WTC11 (cell line): ENCODE results near the gene ERVMER34-1. TPM values are rescaled to one million over a fixed set of nuclear protein-coding genes. Genes with fewer than 3 reads are reported as not detected.

Experiments used
- ATF1 ChIP-seq: sonication (generic); formaldehyde crosslinking; IDR thresholded peaks from 2 replicates; pipeline ENCODE4 v1.8.1; 2023; ENCODE audit warnings: mild to moderate bottlenecking, moderate library complexity, missing genetic modification reagents
- CREM ChIP-seq: sonication (generic); formaldehyde crosslinking; IDR thresholded peaks from 2 replicates; pipeline ENCODE4 v1.8.1; 2022; ENCODE audit warnings: mild to moderate bottlenecking, missing genetic modification reagents, moderate library complexity
- FOXK1 ChIP-seq: sonication (generic); formaldehyde crosslinking; IDR thresholded peaks from 2 replicates; pipeline ENCODE4 v1.8.0; 2022; ENCODE audit warnings: mild to moderate bottlenecking, moderate library complexity, missing genetic modification reagents
- GTF2I ChIP-seq: fragments of 250-450 bp; sonication (Bioruptor Pico); conservative IDR thresholded peaks from 2 replicates; pipeline ENCODE4 v1.4.0; 2021; ENCODE audit warnings: mild to moderate bottlenecking
- JUN ChIP-seq: sonication (generic); formaldehyde crosslinking; IDR thresholded peaks from 2 replicates; pipeline ENCODE4 v1.8.0; 2023; ENCODE audit warnings: mild to moderate bottlenecking, missing genetic modification reagents
- NFE2L1 ChIP-seq: sonication (generic); formaldehyde crosslinking; IDR thresholded peaks from 2 replicates; pipeline ENCODE4 v1.8.1; 2023; ENCODE audit warnings: missing genetic modification reagents
- RELA ChIP-seq: sonication (generic); formaldehyde crosslinking; IDR thresholded peaks from 2 replicates; pipeline ENCODE4 v1.8.1; 2022; ENCODE audit warnings: missing genetic modification reagents, mild to moderate bottlenecking, borderline replicate concordance
- SOX15 ChIP-seq: fragments of 250-450 bp; sonication (Bioruptor Pico); IDR thresholded peaks from 2 replicates; pipeline ENCODE4 v1.9.0; 2021; ENCODE audit warnings: mild to moderate bottlenecking
- TCF7 ChIP-seq: sonication (generic); formaldehyde crosslinking; IDR thresholded peaks from 2 replicates; pipeline ENCODE4 v1.8.0; 2022; ENCODE audit warnings: mild to moderate bottlenecking, low read depth, missing genetic modification reagents, moderate library complexity
- TEAD4 ChIP-seq: sonication (generic); formaldehyde crosslinking; IDR thresholded peaks from 2 replicates; pipeline ENCODE4 v1.8.0; 2022; ENCODE audit warnings: mild to moderate bottlenecking, missing genetic modification reagents
- TP53 ChIP-seq: sonication (generic); formaldehyde crosslinking; IDR thresholded peaks from 2 replicates; pipeline ENCODE4 v1.8.1; 2023; ENCODE audit warnings: mild to moderate bottlenecking, missing genetic modification reagents
- ZBTB21 ChIP-seq: sonication (generic); formaldehyde crosslinking; IDR thresholded peaks from 2 replicates; pipeline ENCODE4 v1.8.1; 2023; ENCODE audit warnings: mild to moderate bottlenecking, missing genetic modification reagents, borderline replicate concordance
- ZNF138 ChIP-seq: sonication (generic); formaldehyde crosslinking; conservative IDR thresholded peaks from 2 replicates; pipeline ENCODE4 v1.8.1; 2022; ENCODE audit warnings: mild to moderate bottlenecking, moderate library complexity, missing genetic modification reagents
- ZNF232 ChIP-seq: sonication (generic); formaldehyde crosslinking; IDR thresholded peaks from 2 replicates; pipeline ENCODE4 v1.8.0; 2022; ENCODE audit warnings: mild to moderate bottlenecking, missing genetic modification reagents
- ZNF317 ChIP-seq: sonication (generic); formaldehyde crosslinking; IDR thresholded peaks from 2 replicates; pipeline ENCODE4 v1.8.1; 2023; ENCODE audit warnings: low read depth, mild to moderate bottlenecking, moderate library complexity, missing genetic modification reagents, borderline replicate concordance
- ZNF423 ChIP-seq: fragments of 250-450 bp; sonication (Bioruptor Pico); IDR thresholded peaks from 2 replicates; pipeline ENCODE4 v2.1.2; 2022; ENCODE audit warnings: mild to moderate bottlenecking, moderate library complexity
- ZNF671 ChIP-seq: fragments of 250-450 bp; sonication (Bioruptor Pico); IDR thresholded peaks from 2 replicates; pipeline ENCODE4 v1.8.0; 2021; ENCODE audit warnings: mild to moderate bottlenecking
- total RNA-seq: library from RNA; stranded (reverse); gene quantifications from 3 replicates; pipeline ENCODE4 v1.2.3, GENCODE V29; 2021
- TF ChIP-seq, protein P1 (sequence below): sonication (generic); formaldehyde crosslinking; IDR thresholded peaks from 2 replicates; pipeline ENCODE4 v1.8.0; 2023; ENCODE audit warnings: mild to moderate bottlenecking, missing genetic modification reagents
- TF ChIP-seq, protein P2 (sequence below): fragments of 250-450 bp; sonication (Bioruptor Pico); IDR thresholded peaks from 2 replicates; pipeline ENCODE4 v1.9.0; 2021; ENCODE audit warnings: mild to moderate bottlenecking
- TF ChIP-seq, protein P3 (sequence below): sonication (generic); formaldehyde crosslinking; IDR thresholded peaks from 2 replicates; pipeline ENCODE4 v1.8.0; 2023; ENCODE audit warnings: missing genetic modification reagents
- TF ChIP-seq, protein P4 (sequence below): sonication (generic); formaldehyde crosslinking; IDR thresholded peaks from 2 replicates; pipeline ENCODE4 v1.8.1; 2023; ENCODE audit warnings: mild to moderate bottlenecking, missing genetic modification reagents, moderate library complexity
- TF ChIP-seq, protein P5 (sequence below): fragments of 250-450 bp; sonication (Bioruptor Pico); IDR thresholded peaks from 2 replicates; pipeline ENCODE4 v1.9.0; 2021; ENCODE audit warnings: mild to moderate bottlenecking, borderline replicate concordance
- TF ChIP-seq, protein P6 (sequence below): sonication (generic); formaldehyde crosslinking; IDR thresholded peaks from 2 replicates; pipeline ENCODE4 v1.8.0; 2022; ENCODE audit warnings: mild to moderate bottlenecking, missing genetic modification reagents

ERVMER34-1 gene
- total RNA-seq, 1 experiment from 2014 or later, result 14.6 TPM

DNA sequence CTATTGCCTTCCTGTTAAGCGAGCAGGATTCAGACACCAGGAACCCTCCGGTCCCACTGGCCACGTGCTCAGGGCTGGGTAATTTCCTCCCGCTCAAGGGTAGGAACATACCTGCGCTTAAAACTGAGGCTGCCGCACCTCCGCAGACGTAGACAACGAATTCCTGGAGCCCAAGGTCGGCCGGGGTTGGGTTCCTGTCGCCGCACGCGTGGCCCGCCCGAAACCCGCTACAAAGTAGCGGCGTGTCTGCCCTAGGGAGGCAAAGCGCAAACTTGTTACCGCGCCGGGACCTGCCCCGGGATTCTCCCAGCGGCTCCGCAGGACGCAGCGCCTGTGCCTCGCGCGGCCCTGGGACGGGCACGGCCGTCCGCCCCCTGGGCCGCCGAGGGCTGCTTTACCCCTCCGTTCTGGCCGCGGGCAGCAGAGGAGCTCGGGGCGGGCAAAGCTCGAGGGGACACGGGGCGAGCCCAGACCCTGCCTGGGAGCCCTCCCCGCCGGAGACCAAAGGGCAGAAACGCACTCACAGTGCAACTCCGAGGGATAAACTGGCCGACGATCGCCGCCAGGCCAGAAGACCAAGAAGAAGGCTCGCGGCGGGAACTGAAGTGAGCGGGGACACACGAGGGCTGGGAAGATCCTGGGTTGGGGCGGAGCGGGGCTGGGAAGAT, at the start of gene ERVMER34-1 (continued):
- TF ChIP-seq GTF2I (CRISPR knock-in tag) (no peak), ATF1 (CRISPR knock-in tag) (no peak), SOX15 (CRISPR knock-in tag) (no peak), JUN (CRISPR knock-in tag) (peak; percentile 92; the same call in 1 of the 2 replicates), NFE2L1 (CRISPR knock-in tag) (no peak), ZNF671 (no peak), ZNF138 (CRISPR knock-in tag) (0 out of 2 replicates have a peak, but pooled peaks have one; percentile 68), ZNF423 (CRISPR knock-in tag) (no peak), TEAD4 (CRISPR knock-in tag) (peak; percentile 70; the same call in 1 of the 2 replicates), ZNF232 (CRISPR knock-in tag) (peak; percentile 62; the same call in 1 of the 2 replicates), CREM (no peak), ZNF317 (no peak), RELA (CRISPR knock-in tag) (0 out of 2 replicates have a peak, but pooled peaks have one; percentile 85), FOXK1 (0 out of 2 replicates have a peak, but pooled peaks have one; percentile 15), TP53 (peak; percentile 93), TCF7 (no peak), ZBTB21 (CRISPR knock-in tag) (peak; percentile 58; the same call in 1 of the 2 replicates)
- TF ChIP-seq, protein P1, sequence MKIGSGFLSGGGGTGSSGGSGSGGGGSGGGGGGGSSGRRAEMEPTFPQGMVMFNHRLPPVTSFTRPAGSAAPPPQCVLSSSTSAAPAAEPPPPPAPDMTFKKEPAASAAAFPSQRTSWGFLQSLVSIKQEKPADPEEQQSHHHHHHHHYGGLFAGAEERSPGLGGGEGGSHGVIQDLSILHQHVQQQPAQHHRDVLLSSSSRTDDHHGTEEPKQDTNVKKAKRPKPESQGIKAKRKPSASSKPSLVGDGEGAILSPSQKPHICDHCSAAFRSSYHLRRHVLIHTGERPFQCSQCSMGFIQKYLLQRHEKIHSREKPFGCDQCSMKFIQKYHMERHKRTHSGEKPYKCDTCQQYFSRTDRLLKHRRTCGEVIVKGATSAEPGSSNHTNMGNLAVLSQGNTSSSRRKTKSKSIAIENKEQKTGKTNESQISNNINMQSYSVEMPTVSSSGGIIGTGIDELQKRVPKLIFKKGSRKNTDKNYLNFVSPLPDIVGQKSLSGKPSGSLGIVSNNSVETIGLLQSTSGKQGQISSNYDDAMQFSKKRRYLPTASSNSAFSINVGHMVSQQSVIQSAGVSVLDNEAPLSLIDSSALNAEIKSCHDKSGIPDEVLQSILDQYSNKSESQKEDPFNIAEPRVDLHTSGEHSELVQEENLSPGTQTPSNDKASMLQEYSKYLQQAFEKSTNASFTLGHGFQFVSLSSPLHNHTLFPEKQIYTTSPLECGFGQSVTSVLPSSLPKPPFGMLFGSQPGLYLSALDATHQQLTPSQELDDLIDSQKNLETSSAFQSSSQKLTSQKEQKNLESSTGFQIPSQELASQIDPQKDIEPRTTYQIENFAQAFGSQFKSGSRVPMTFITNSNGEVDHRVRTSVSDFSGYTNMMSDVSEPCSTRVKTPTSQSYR (CRISPR knock-in tag), result no peak
- TF ChIP-seq, protein P2, sequence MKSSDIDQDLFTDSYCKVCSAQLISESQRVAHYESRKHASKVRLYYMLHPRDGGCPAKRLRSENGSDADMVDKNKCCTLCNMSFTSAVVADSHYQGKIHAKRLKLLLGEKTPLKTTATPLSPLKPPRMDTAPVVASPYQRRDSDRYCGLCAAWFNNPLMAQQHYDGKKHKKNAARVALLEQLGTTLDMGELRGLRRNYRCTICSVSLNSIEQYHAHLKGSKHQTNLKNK (CRISPR knock-in tag), result no peak
- TF ChIP-seq, protein P3, sequence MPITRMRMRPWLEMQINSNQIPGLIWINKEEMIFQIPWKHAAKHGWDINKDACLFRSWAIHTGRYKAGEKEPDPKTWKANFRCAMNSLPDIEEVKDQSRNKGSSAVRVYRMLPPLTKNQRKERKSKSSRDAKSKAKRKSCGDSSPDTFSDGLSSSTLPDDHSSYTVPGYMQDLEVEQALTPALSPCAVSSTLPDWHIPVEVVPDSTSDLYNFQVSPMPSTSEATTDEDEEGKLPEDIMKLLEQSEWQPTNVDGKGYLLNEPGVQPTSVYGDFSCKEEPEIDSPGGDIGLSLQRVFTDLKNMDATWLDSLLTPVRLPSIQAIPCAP, result peak; percentile 17; the same call in 1 of the 2 replicates
- TF ChIP-seq, protein P4, sequence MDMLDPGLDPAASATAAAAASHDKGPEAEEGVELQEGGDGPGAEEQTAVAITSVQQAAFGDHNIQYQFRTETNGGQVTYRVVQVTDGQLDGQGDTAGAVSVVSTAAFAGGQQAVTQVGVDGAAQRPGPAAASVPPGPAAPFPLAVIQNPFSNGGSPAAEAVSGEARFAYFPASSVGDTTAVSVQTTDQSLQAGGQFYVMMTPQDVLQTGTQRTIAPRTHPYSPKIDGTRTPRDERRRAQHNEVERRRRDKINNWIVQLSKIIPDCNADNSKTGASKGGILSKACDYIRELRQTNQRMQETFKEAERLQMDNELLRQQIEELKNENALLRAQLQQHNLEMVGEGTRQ (CRISPR knock-in tag), result peak; percentile 50; the same call in 1 of the 2 replicates
- TF ChIP-seq, protein P5, sequence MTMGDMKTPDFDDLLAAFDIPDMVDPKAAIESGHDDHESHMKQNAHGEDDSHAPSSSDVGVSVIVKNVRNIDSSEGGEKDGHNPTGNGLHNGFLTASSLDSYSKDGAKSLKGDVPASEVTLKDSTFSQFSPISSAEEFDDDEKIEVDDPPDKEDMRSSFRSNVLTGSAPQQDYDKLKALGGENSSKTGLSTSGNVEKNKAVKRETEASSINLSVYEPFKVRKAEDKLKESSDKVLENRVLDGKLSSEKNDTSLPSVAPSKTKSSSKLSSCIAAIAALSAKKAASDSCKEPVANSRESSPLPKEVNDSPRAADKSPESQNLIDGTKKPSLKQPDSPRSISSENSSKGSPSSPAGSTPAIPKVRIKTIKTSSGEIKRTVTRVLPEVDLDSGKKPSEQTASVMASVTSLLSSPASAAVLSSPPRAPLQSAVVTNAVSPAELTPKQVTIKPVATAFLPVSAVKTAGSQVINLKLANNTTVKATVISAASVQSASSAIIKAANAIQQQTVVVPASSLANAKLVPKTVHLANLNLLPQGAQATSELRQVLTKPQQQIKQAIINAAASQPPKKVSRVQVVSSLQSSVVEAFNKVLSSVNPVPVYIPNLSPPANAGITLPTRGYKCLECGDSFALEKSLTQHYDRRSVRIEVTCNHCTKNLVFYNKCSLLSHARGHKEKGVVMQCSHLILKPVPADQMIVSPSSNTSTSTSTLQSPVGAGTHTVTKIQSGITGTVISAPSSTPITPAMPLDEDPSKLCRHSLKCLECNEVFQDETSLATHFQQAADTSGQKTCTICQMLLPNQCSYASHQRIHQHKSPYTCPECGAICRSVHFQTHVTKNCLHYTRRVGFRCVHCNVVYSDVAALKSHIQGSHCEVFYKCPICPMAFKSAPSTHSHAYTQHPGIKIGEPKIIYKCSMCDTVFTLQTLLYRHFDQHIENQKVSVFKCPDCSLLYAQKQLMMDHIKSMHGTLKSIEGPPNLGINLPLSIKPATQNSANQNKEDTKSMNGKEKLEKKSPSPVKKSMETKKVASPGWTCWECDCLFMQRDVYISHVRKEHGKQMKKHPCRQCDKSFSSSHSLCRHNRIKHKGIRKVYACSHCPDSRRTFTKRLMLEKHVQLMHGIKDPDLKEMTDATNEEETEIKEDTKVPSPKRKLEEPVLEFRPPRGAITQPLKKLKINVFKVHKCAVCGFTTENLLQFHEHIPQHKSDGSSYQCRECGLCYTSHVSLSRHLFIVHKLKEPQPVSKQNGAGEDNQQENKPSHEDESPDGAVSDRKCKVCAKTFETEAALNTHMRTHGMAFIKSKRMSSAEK (CRISPR knock-in tag), result peak; percentile 68
- TF ChIP-seq, protein P6, sequence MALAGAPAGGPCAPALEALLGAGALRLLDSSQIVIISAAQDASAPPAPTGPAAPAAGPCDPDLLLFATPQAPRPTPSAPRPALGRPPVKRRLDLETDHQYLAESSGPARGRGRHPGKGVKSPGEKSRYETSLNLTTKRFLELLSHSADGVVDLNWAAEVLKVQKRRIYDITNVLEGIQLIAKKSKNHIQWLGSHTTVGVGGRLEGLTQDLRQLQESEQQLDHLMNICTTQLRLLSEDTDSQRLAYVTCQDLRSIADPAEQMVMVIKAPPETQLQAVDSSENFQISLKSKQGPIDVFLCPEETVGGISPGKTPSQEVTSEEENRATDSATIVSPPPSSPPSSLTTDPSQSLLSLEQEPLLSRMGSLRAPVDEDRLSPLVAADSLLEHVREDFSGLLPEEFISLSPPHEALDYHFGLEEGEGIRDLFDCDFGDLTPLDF (CRISPR knock-in tag), result peak; percentile 25; the same call in 1 of the 2 replicates
